ENCODE data around the gene EPHB3.
A peak's percentile ranks its signal among the peaks of the same experiment; 100 is the strongest.

The EPHB3 gene

GRCh38 chr3:184543843-184544512 lies 17.6 kb upstream of the EPHB3 start:
- DNase-seq, result peak; percentile 67

- DNase-seq, result no peak
Measured at GRCh38 chr3:184544513-184544861, 17.1 kb upstream of the EPHB3 start.

- no peak for DNase-seq
Measured at GRCh38 chr3:184545769-184546168, 15.8 kb upstream of the EPHB3 start.

- no peak for DNase-seq
Measured at GRCh38 chr3:184546252-184546651, 15.3 kb upstream of the EPHB3 start.

GRCh38 chr3:184549796-184550577 lies 11.6 kb upstream of the EPHB3 start:
- no peak for DNase-seq

- DNase-seq, result no peak
Measured at GRCh38 chr3:184551103-184551502, 10.5 kb upstream of the EPHB3 start.

GRCh38 chr3:184551614-184552256 lies 9.8 kb upstream of the EPHB3 start:
- no peak for DNase-seq

- DNase-seq, result no peak
Measured at GRCh38 chr3:184552296-184552695, 9.3 kb upstream of the EPHB3 start.

- no peak for DNase-seq
Measured at GRCh38 chr3:184552863-184553262, 8.7 kb upstream of the EPHB3 start.

GRCh38 chr3:184553385-184553784 lies 8.2 kb upstream of the EPHB3 start:
- no peak for DNase-seq

- no peak for DNase-seq
Measured at GRCh38 chr3:184554461-184554860, 7.1 kb upstream of the EPHB3 start.

- DNase-seq, result no peak
Measured at GRCh38 chr3:184556582-184557347, 4.8 kb upstream of the EPHB3 start.

- DNase-seq, result no peak
Measured at GRCh38 chr3:184557348-184557950, 4.1 kb upstream of the EPHB3 start.

- DNase-seq, result no peak
Measured at GRCh38 chr3:184558726-184559125, 2.9 kb upstream of the EPHB3 start.

GRCh38 chr3:184559336-184559735 lies 2.2 kb upstream of the EPHB3 start:
- DNase-seq, result no peak

GRCh38 chr3:184560531-184560930 lies 1.1 kb upstream of the EPHB3 start:
- DNase-seq, result no peak

GRCh38 chr3:184561913-184562877 lies 610 bp downstream of the EPHB3 start:
- DNase-seq, result no peak

GRCh38 chr3:184562878-184563560 lies 1.4 kb downstream of the EPHB3 start:
- DNase-seq, result no peak

- DNase-seq, result no peak
Measured at GRCh38 chr3:184563561-184563925, 2.0 kb downstream of the EPHB3 start.

- DNase-seq, result no peak
Measured at GRCh38 chr3:184563941-184564684, 2.5 kb downstream of the EPHB3 start.
